IMR-90 (cell line): ENCODE results near the gene PEX5L. TPM values are rescaled to one million over a fixed set of nuclear protein-coding genes. Genes with fewer than 3 reads are reported as not detected.

Source experiments
- ATAC-seq: fragments of 200-7000 bp; cut with Tn5 transposase; 2 replicates; pipeline ENCODE4 v1.9.1; 2020; ENCODE audit warnings: low read depth, mild to moderate bottlenecking, moderate library complexity
- BruUV-seq: library from RNA; stranded (reverse); fragments of 400-500 nt; replicated peaks from 2 replicates; lab custom pipeline; 2021; lab: Mats Ljungman, UMichigan
- CTCF ChIA-PET: fragments of 300-600 bp; formaldehyde crosslinking; extraction: SDS; loops from one replicate; lab custom pipeline; 2021; ENCODE audit warnings: antibody characterized with exemption; lab: Yijun Ruan, JAX
- POLR2A ChIA-PET: fragments of 300-600 bp; sonication (Branson Sonifier 250); formaldehyde crosslinking; loops from one replicate; lab custom pipeline; 2022; ENCODE audit warnings: antibody characterized with exemption; ENCODE audit not compliant: unreplicated experiment; lab: Charles Lee
- DNase-seq: peaks from one replicate; pipeline ENCODE4 v3.0.0; 2013
- H2AFZ ChIP-seq: replicated peaks from 2 replicates; pipeline ENCODE3; 2013; ENCODE audit warnings: low read length, mild to moderate bottlenecking; ENCODE audit not compliant: poor library complexity
- H2AK5ac ChIP-seq: 2 replicates; pipeline ENCODE4 v1.6.1; 2013; ENCODE audit warnings: low read depth, low read length, inconsistent platforms
- H2AK9ac ChIP-seq: replicated peaks from 2 replicates; pipeline ENCODE3; 2013; ENCODE audit warnings: mild to moderate bottlenecking, low read depth, low read length, moderate library complexity; ENCODE audit not compliant: poor library complexity
- H2BK120ac ChIP-seq: 2 replicates; pipeline ENCODE4 v1.6.1; 2013; ENCODE audit warnings: low read depth, low read length, inconsistent platforms
- H2BK15ac ChIP-seq: 3 replicates; pipeline ENCODE4 v1.6.1; 2013; ENCODE audit warnings: low read depth, low read length, inconsistent platforms
- H2BK20ac ChIP-seq: 2 replicates; pipeline ENCODE4 v1.6.1; 2013; ENCODE audit warnings: low read depth, mild to moderate bottlenecking, inconsistent platforms, low read length, moderate library complexity
- H2BK5ac ChIP-seq: 2 replicates; pipeline ENCODE4 v1.6.1; 2013; ENCODE audit warnings: mild to moderate bottlenecking, low read depth, low read length, inconsistent platforms; ENCODE audit not compliant: poor library complexity, severe bottlenecking
- H3K14ac ChIP-seq: replicated peaks from 2 replicates; pipeline ENCODE4 v1.6.1; 2013; ENCODE audit warnings: low read depth, low read length, inconsistent platforms
- H3K18ac ChIP-seq: 2 replicates; pipeline ENCODE4 v1.6.1; 2013; ENCODE audit warnings: low read depth, low read length, control low read depth
- H3K23ac ChIP-seq: 2 replicates; pipeline ENCODE4 v1.6.1; 2013; ENCODE audit warnings: low read depth, low read length, inconsistent platforms
- H3K27ac ChIP-seq: 2 replicates; pipeline ENCODE4 v1.5.1; 2013; ENCODE audit warnings: mild to moderate bottlenecking, control low read depth, low read length; ENCODE audit not compliant: insufficient read depth
- H3K27me3 ChIP-seq: 2 replicates; pipeline ENCODE4 v1.6.1; 2013; ENCODE audit warnings: low read length; ENCODE audit not compliant: control insufficient read depth, insufficient read depth
- H3K36me3 ChIP-seq: 2 replicates; pipeline ENCODE4 v1.6.1; 2013; ENCODE audit warnings: low read length, mixed read lengths; ENCODE audit not compliant: control insufficient read depth, insufficient read depth
- H3K4ac ChIP-seq: 2 replicates; pipeline ENCODE4 v1.6.1; 2013; ENCODE audit warnings: low read depth, low read length, inconsistent platforms
- H3K4me1 ChIP-seq: 2 replicates; pipeline ENCODE4 v1.6.1; 2013; ENCODE audit warnings: low read length, mixed read lengths; ENCODE audit not compliant: control insufficient read depth, insufficient read depth
- H3K4me2 ChIP-seq: 2 replicates; pipeline ENCODE4 v1.6.1; 2013; ENCODE audit warnings: low read depth, mild to moderate bottlenecking, control low read depth, low read length, moderate library complexity
- H3K4me3 ChIP-seq: 2 replicates; pipeline ENCODE4 v1.5.1; 2013; ENCODE audit warnings: low read depth, mild to moderate bottlenecking, control low read depth, low read length, moderate library complexity; ENCODE audit not compliant: insufficient read depth
- H3K56ac ChIP-seq: 2 replicates; pipeline ENCODE4 v1.6.1; 2013; ENCODE audit warnings: low read length, inconsistent platforms; ENCODE audit not compliant: insufficient read depth; ENCODE audit errors: extremely low read depth
- H3K79me1 ChIP-seq, 2 experiments: 2 replicates each; pipeline ENCODE4 v1.6.1; 2013; ENCODE audit warnings: low read length in 2 of 2, inconsistent platforms in 1 of 2, low read depth in 1 of 2
- H3K9ac ChIP-seq: 2 replicates; pipeline ENCODE4 v1.6.1; 2013; ENCODE audit warnings: low read depth, low read length, control low read depth
- H3K9me1 ChIP-seq: 2 replicates; pipeline ENCODE4 v1.6.1; 2013; ENCODE audit warnings: low read length, inconsistent platforms; ENCODE audit not compliant: insufficient read depth
- H3K9me3 ChIP-seq: 2 replicates; pipeline ENCODE4 v1.6.1; 2013; ENCODE audit warnings: low read length; ENCODE audit not compliant: control insufficient read depth, insufficient read depth
- H4K20me1 ChIP-seq: 2 replicates; pipeline ENCODE4 v1.6.1; 2013; ENCODE audit warnings: low read length, inconsistent platforms; ENCODE audit not compliant: insufficient read depth
- H4K5ac ChIP-seq: 2 replicates; pipeline ENCODE4 v1.6.1; 2013; ENCODE audit warnings: mild to moderate bottlenecking, low read depth, low read length, control low read depth
- H4K8ac ChIP-seq, 2 experiments: 2 replicates each; pipeline ENCODE4 v1.6.1; 2013; ENCODE audit warnings: low read depth in 2 of 2, low read length in 2 of 2, control low read depth in 1 of 2, inconsistent platforms in 1 of 2
- H4K91ac ChIP-seq: 2 replicates; pipeline ENCODE4 v1.6.1; 2013; ENCODE audit warnings: low read depth, low read length, inconsistent platforms; ENCODE audit not compliant: insufficient read depth
- BHLHE40 ChIP-seq: fragments of 150-350 bp; IDR thresholded peaks from 2 replicates; pipeline ENCODE4 v1.6.1; 2016; ENCODE audit warnings: mild to moderate bottlenecking, low read depth, low read length
- CEBPB ChIP-seq: IDR thresholded peaks from 2 replicates; pipeline ENCODE4 v1.6.1; 2012; ENCODE audit warnings: low read depth, low read length, improper control_type of control experiment
- ELK1 ChIP-seq: fragments of 150-350 bp; IDR thresholded peaks from 2 replicates; pipeline ENCODE4 v1.6.1; 2016; ENCODE audit warnings: low read depth, mild to moderate bottlenecking, low read length, moderate library complexity, borderline replicate concordance
- MAFK ChIP-seq: IDR thresholded peaks from 2 replicates; pipeline ENCODE4 v1.6.1; 2012; ENCODE audit warnings: low read depth, low read length, improper control_type of control experiment
- MAZ ChIP-seq: IDR thresholded peaks from 2 replicates; pipeline ENCODE4 v1.6.1; 2012; ENCODE audit warnings: low read depth, mild to moderate bottlenecking, low read length, improper control_type of control experiment, moderate library complexity, borderline replicate concordance
- MXI1 ChIP-seq: IDR thresholded peaks from 2 replicates; pipeline ENCODE4 v1.6.1; 2012; ENCODE audit warnings: low read depth, mild to moderate bottlenecking, low read length, moderate library complexity, borderline replicate concordance
- NFE2L2 ChIP-seq: fragments of 150-350 bp; IDR thresholded peaks from 2 replicates; pipeline ENCODE4 v1.6.1; 2016; ENCODE audit warnings: low read depth, mild to moderate bottlenecking, low read length
- RAD21 ChIP-seq: IDR thresholded peaks from 2 replicates; pipeline ENCODE4 v1.6.1; 2012; ENCODE audit warnings: low read length, improper control_type of control experiment
- SMC3 ChIP-seq: fragments of 150-350 bp; IDR thresholded peaks from 2 replicates; pipeline ENCODE4 v1.6.1; 2016; ENCODE audit warnings: low read depth, mild to moderate bottlenecking, antibody characterized with exemption, low read length, moderate library complexity
- USF2 ChIP-seq: fragments of 150-350 bp; IDR thresholded peaks from 2 replicates; pipeline ENCODE4 v1.6.1; 2017; ENCODE audit warnings: mild to moderate bottlenecking, antibody characterized with exemption, low read length, low read depth
- WGBS, 2 experiments: methylation state at CpG; one replicate each; pipeline versions ENCODE4 v1.1.5 to v1.1.7; 2013; ENCODE audit warnings: missing lambda C conversion rate in 2 of 2; ENCODE audit not compliant: insufficient read length in 1 of 2; ENCODE audit errors: extremely low coverage in 2 of 2; 5-methylcytosine and 5-hydroxymethylcytosine counted together
- dilution Hi-C: fragments of 300-500 bp; cut with HindIII; formaldehyde crosslinking; loops from one replicate; pipeline ENCODE4 v1.14.3; 2018; ENCODE audit warnings: low sequenced_read_pairs; ENCODE audit not compliant: unreplicated experiment
- in situ Hi-C: fragments of 300-500 bp; cut with MboI; formaldehyde crosslinking; loops from 3 replicates; pipeline ENCODE4 v1.14.3; 2019; ENCODE audit warnings: low sequenced_read_pairs, inconsistent platforms, mixed read lengths
- intact Hi-C: fragments of 100-400 bp; cut with micrococcal nuclease; formaldehyde crosslinking; loops from 2 replicates; pipeline ENCODE4 v1.10.0; 2022
- polyA plus RNA-seq, 3 experiments: library from polyadenylated mRNA; depleted of rRNA; stranded (reverse); fragments of >200 nt; gene quantifications; 2 replicates each; pipeline ENCODE4 v1.2.3, GENCODE V29; 2012; ENCODE audit warnings: low replicate concordance in 1 of 3
- total RNA-seq: library from RNA; depleted of rRNA; stranded (reverse); fragments of >200 nt; gene quantifications from 2 replicates; pipeline ENCODE4 v1.2.3, GENCODE V29; 2012

PEX5L gene
- total and polyA plus RNA-seq, 2 of the 4 experiments (the other 2 are of a cell fraction): not detected

- CTCF ChIA-PET: no interaction called here
- Histone ChIP-seq H4K20me1 (no peaks in the 10 kb centered on the region), H3K9me1 (no peaks in the 10 kb centered on the region), H2AFZ (no peak overlapping the region), H3K56ac (no peak overlapping the region), H4K5ac (no peak overlapping the region), H3K14ac (no peak overlapping the region), H3K4ac (no peak overlapping the region), H3K23ac (no peak overlapping the region), H3K79me1 (peaks cover 0 to 6% of the 10 kb centered on the region in 2 experiments; a peak in 2 of 4 replicates), H2BK20ac (no peak overlapping the region), H2BK5ac (no peak overlapping the region), H2AK9ac (no peak overlapping the region), H2AK5ac (no peak overlapping the region), H3K4me2 (no peak overlapping the region), H3K36me3 (peaks cover 6% of the 10 kb centered on the region), H2BK15ac (no peak overlapping the region), H3K4me3 (no peak overlapping the region), H3K9ac (no peak overlapping the region), H3K18ac (no peak overlapping the region), H3K27me3 (no peaks in the 10 kb centered on the region), H3K27ac (no peak overlapping the region), H2BK120ac (no peak overlapping the region), H4K91ac (no peak overlapping the region), H4K8ac (no peak overlapping the region), H3K9me3 (no peaks in the 10 kb centered on the region), H3K4me1 (peaks cover 1% of the 10 kb centered on the region; the same call in 1 of the 2 replicates)
- POLR2A ChIA-PET: no interaction called here
- WGBS, 2 experiments: no CpG with 5 or more reads among the region's 4 CpGs
- ATAC-seq (no peak), DNase-seq (no peak)
- intact Hi-C loops (no loop called here), dilution Hi-C loops (no loop called here), in situ Hi-C loops (no loop called here)
- TF ChIP-seq BHLHE40: no peak
- TF ChIP-seq MXI1: no peak
- TF ChIP-seq SMC3: no peak
- TF ChIP-seq CEBPB: no peak
- TF ChIP-seq ELK1: no peak
- TF ChIP-seq RAD21: no peak
- TF ChIP-seq NFE2L2: no peak
- no peak for TF ChIP-seq MAFK
- no peak for TF ChIP-seq MAZ
- no peak for TF ChIP-seq USF2
- no TSS peak for BruUV-seq
These were observed 291.7 kb downstream of the PEX5L start for GRCh38 chr3:179745079-179745478.
